OCI-LY3 (cell line): ENCODE data around the gene ACSL3.

Experiments used
- EZH2phosphoT487 ChIP-seq: fragments of 200-600 bp; shearing (Covaris generic); IDR thresholded peaks from 2 replicates; pipeline ENCODE4 v1.6.1; 2018; ENCODE audit warnings: antibody characterized with exemption, mixed run types, low read depth
- TF ChIP-seq, protein P1 (sequence below): fragments of 200-600, 300-600 bp; sonication (generic); IDR thresholded peaks from 2 replicates; pipeline ENCODE4 v1.5.1; 2014; ENCODE audit warnings: antibody characterized with exemption, low read length, low read depth

DNA sequence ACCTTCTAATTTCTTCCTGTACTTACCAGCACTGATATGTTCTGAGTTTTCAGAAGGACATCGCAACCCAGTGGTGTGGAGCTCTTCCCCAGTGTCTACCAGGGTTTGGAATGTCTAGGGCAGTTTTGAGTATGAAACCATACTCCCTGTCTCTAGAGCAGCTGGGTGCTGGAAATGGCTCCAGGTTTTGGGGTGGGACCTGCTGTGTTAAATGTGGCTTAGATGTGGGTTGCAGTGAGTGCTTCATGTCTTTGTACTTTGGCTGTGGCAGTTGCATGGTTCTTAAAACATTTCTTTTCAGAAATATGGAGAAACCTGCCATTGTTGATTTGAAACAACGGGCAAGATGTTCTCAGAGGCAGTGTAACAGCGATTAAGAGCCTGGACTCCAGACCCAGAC lies 48.5 kb downstream of the ACSL3 start:
- TF ChIP-seq, protein P1, sequence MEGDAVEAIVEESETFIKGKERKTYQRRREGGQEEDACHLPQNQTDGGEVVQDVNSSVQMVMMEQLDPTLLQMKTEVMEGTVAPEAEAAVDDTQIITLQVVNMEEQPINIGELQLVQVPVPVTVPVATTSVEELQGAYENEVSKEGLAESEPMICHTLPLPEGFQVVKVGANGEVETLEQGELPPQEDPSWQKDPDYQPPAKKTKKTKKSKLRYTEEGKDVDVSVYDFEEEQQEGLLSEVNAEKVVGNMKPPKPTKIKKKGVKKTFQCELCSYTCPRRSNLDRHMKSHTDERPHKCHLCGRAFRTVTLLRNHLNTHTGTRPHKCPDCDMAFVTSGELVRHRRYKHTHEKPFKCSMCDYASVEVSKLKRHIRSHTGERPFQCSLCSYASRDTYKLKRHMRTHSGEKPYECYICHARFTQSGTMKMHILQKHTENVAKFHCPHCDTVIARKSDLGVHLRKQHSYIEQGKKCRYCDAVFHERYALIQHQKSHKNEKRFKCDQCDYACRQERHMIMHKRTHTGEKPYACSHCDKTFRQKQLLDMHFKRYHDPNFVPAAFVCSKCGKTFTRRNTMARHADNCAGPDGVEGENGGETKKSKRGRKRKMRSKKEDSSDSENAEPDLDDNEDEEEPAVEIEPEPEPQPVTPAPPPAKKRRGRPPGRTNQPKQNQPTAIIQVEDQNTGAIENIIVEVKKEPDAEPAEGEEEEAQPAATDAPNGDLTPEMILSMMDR: no peak
- TF ChIP-seq EZH2phosphoT487: no peak
